GF-D8 (cell line): ENCODE data around the gene LMNA.
"Not testable (repeated sequence)": the region's sequence is repeated elsewhere in the genome, so short reads cannot be mapped to it uniquely, and the experiment has no call there.

ENCODE experiments used
- DNase-seq: peaks from one replicate; lab custom pipeline; 2025; lab: John Stamatoyannopoulos, UW

Gene LMNA

GRCh38 chr1:156104861-156105832 lies 9.4 kb upstream of the LMNA start:
- no peak for DNase-seq

DNA sequence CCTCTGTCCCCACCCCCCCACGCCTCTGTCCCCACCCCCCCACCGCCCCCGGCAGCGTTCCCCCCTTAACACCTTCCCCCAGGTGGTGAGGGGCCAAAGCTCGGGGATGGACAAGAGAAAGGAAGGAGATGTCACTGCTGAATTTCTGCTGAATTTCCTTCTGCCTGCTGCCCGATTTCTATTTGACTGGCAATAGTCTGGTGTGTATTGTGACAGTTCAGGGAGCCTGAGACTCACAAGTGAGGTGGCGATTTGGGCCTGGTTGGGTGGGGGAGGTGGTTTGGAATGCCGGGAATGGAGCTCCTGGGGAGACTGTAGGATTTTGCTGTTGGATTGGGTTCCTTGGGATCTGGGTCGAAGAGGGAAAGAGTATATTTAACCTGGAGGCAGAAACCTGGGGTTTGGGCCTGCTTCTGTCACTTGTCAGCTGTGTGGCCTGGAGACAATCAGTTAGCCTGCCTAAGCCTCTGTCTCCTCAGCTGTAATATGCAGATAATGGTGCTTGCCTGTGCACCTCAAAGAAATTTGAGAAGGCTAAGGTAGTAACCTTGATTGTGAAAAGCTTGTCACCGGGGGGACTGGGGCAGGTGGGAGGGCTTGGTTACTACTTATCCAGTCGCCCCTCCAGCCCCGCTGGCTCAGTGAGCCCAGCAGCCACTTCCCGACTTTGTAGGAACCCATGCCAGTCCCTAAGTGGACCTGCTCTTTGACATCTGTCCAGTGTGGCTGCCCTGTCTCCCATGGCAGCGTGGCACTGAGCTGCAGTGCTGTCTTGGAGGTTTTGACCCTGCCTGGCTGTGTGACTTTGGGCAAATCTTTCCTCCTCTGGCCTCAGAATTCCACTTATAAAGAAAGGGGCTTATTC lies 7.7 kb upstream of the LMNA start:
- no peak for DNase-seq

DNA sequence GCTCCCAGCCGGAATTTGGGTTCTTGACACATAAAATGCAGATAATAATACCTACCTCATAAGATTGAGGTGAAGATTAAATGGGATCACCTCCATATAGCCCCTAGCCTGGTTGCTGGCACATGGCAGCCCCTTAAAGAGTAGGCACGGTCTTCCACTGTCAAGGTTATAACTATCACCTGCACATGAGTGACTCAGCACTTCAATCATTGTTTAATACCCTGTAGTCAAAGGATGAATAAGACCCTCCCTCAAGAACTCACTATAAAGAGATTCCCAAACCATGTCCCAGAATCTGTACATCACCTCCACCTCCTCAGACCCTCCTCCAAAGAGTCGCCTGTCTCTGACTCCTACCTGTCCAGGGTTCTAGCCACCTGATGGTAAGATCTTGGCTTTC lies 6.5 kb upstream of the LMNA start:
- no peak for DNase-seq

DNA sequence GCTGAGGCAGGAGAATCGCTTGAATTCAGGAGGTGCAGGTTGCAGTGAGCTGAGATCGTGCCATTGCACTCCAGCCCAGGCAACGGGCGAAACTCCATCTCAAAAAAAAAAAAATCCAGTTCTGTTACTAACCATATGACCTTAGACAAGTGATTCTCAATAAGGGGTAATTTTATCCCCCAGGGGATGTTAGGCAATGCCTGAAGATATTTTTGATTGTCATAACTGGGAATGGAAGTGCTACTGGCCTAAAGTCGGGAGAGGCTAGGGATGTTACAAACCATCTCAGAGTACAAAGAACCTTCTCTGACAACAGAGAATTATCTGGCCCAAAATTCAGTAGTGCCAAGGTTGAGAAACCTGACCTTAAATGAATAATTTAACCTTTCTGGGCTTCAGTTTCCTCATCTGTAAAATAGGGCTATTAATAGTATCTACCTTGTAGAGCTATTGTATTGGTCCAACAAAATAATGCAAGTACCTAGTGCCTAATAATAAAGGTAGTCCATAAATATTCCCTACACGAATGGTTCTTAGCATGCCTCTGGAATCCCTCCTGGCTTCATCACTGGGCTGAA lies 5.8 kb upstream of the LMNA start:
- DNase-seq, result no peak

GRCh38 chr1:156110252-156110651 lies 4.3 kb upstream of the LMNA start:
- DNase-seq, result no peak

GRCh38 chr1:156111355-156111962 lies 3.1 kb upstream of the LMNA start:
- no peak for DNase-seq

DNA sequence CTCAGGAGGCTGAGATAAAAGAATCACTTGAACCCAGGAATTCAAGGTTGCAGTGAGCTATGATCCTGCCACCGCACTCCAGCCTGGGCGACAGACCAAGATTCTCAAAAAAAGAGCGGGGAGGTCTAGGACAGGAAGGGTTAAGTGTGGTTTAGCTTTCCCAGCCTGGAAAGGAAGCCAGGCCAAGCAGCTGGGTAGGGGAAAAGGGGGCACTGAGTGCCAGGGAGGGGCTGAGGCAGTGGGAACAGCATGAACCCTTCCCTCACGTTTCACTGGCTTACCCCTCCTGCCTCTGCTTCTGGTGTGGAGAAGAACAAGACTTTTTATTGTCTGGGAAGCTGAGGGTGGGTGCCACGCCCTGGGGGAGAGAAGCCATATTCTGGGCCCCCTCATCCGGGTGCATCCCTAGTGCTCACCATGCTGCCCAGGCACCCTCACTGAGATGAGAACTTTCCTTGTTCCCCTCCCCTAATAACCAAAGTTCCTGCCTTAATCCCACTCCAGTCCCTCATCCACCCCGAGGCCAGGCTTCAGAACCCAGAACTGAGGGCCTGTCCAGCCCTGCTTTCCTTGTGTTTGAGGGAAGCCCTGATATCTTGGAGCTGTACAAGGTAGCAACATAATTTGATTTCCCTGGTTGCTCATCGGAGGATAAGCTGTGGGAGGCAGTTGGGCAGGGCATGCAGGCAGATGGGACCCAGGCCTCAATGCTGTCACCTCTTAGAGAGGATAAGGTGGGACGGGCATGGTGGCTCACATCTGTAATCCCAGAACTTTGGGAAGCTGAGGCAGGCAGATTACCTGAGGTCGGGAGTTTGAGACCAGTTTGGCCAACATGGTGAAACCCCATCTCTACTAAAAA lies 2.0 kb upstream of the LMNA start:
- DNase-seq, result no peak

GRCh38 chr1:156113282-156113950 lies 1.1 kb upstream of the LMNA start:
- DNase-seq, result no peak

- DNase-seq, result no peak
Observed at GRCh38 chr1:156114919-156115513, 505 bp downstream of the LMNA start.

DNA sequence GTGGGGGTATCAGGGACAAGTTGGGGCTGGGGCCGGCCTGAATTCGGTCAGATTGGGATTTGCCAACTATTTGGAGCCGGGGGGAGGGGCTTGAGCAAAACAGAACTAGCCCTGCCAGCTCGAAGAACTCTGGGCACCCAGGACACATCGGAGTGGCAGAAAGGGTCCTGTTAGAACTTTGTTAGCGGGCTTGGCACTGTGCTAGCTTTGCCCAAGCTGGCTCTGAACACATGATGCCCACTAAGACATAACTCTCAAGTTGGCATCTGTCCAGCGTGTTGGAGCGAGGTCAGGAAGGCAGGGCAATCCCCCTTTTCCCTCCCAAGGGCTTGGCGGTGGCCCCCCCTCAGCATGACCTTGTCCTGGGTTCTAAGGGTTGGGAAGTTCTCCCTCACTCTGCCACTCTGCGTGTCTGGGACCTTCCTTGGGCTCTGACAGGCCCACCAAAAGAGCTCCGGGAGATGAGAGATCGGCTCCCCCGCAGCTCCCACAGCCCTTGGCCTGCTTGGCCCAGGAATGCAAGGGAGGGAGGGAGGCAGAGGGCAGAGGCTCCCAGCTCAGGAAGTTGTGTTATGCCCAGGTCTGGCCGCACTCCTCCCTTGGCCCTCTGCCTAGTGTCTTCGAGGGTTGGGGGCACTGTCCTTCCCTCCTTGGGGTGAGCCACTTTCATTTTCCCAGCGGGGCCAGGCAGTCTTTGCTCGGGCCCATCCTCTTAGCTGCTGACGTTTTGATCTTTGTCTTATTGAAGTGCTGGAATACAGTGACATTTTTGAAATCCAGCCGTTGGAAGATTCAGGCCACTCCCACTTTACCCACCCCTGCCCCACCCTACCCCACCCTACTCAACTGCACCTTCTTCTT lies 1.2 kb downstream of the LMNA start:
- DNase-seq, result no peak

DNA sequence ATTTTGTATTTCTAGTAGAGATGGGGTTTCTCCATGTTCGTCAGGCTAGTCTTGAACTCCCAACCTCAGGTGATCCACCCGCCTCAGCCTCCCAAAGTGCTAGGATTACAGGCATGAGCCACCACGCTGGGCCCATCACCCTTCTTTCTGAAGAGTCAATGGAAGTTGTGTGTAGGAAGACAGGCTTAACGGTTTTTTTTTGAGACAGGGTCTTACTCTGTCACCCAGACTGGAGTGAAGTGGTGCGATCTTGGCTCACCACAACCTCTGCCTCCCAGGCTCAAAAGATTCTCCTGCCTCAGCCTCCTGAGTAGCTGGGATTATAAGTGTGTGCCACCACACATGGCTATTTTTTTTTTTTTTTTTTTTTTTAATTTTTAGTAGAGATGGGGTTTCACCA lies 2.2 kb downstream of the LMNA start:
- DNase-seq, result not testable (repeated sequence)

DNA sequence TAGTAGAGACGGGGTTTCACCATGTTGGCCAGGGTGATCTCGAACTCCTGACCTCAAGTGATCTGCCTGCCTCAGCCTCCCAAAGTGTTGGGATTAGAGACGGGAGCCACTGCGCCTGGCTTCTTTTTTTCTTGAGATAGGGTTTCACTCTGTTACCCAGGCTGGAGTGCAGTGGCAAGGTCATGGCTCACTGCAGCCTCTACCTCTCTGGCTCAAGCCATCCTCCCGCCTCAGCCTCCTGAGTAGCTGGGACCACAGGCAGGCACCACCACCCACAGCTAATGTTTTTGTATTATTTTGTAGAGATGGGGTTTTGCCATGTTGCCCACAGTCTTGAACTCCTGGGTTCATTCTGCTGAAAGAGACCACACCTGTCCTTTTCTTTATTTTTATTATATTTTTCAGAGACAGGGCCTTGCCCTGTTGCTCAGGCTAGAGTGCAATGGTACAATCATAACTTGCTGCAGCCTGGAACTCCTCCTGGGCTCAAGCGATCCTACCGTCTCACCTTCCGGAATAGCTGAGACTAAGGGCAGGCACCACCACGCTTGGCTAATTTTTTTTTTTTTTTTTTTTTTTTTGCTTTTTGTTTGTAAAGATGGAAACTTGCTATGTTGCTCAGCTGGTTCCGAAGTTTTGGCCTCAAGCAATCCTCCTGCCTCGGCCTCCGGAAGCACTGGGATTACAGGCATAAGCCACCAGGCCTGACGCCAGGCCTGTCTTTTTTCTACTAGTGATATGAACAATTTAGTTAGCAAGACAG lies 3.1 kb downstream of the LMNA start:
- no peak for DNase-seq

GRCh38 chr1:156118177-156118868 lies 3.8 kb downstream of the LMNA start:
- DNase-seq, result no peak

GRCh38 chr1:156119503-156120209 lies 5.1 kb downstream of the LMNA start:
- no peak for DNase-seq

DNA sequence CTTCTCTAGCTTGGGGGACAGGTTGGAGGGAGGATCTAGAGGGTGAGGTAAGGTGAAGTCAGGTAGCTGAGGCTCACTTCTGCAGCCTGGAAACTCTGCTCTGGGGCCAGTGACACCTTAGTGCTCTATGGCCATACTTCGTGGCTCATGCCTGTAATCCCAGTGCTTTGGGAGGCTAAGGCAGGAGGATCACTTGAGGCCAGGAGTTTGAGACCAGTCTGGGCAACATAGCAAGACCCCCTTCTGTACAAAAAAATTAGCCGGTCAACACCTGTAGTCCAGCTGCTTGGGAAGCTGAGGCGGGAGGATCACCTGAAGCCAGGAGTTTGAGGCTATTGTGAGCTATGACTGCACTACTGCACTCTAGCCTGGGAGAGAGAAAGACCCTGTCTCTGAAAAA lies 5.8 kb downstream of the LMNA start:
- DNase-seq, result no peak

DNA sequence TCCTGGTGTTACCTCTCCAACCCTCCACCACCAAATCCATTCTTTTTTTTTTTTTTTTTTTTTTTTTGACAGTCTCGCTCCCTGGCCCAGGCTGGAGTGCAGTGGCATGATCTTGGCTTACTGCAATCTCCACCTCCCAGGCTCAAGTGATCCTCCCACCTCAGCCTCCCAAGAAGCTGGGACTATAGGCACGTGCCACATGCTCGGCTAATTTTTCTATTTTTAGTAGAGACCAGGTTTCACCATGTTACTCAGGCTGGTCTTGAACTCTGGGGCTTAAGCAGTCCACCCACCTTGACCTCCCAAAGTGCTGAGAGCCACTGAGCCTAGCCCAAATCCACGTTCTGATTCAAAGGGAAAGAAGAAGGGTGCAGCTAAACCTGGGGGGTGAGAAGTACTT lies 6.5 kb downstream of the LMNA start:
- DNase-seq, result not testable (repeated sequence)

DNA sequence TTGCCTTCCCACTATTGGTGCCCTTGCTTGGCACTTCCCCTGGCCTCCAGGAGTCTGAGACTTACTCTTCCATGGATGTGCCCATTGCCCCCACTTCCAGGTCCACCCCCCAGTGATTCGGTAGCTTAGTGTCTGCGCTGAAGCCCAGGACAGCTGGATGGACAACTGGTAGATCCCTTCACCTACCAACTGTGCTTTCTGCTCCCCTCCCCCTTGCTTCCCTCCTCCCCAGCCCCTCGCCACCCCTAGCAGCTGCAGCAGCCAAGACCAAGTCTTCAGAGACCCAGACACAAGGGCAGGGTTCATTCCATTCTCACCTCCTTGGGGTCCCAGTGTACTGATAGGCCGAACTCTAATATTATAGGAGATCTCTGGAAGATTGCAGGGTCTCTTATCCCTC lies 6.9 kb downstream of the LMNA start:
- DNase-seq, result no peak
